Measurements from ENCODE around the gene WDR6.
"Not testable (repeated sequence)": the region's sequence is repeated elsewhere in the genome, so short reads cannot be mapped to it uniquely, and the experiment has no call there.

WDR6 gene

DNA sequence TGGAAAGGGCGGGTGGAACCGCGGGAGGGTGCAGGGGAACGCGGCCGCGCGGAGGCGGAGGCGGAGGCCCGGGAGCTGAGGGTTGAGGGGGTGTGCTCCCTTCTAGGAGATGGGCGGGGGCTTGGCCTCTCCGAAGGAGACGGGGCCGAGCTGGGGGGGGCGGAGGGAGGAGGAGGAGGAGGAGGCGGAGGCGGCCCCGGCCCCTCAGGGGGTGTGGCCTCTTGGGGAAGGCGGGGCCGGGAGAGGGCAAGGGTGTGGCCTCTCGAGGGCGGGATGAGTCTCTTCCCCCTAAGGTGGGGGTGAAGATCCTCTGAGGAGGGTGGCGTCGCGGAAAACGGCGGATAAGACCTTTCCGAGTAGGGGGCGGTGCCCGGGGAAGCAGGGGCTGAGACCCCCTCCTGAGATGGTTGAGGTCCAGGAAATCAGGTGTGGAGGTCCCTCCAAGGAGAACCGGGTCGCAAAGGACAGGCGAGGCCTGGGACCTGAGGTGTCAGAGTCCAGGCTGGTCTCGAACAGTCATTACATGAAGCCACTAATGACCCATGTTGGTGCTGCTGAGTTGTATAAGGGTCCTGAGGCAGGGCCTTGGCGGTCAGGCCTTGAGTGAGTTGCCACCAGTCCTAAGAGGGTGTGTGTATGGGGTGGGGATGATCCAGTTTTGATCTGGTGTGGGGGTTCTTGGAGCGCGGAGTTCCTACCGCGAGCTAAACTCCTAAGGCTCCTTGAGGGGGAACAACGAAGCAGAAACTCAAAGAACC lies 759 bp downstream of the WDR6 start:
- H3K9ac ChIP-seq (ENCODE audit: low read length) = peak overlapping the region; percentile 99
- peaks cover 33% of the 10 kb centered on the region for H3K79me2 ChIP-seq (ENCODE audit: insufficient read depth, low read length)
- no peaks in the 10 kb centered on the region for H3K27me3 ChIP-seq (ENCODE audit: low read length)
- no peaks in the 10 kb centered on the region for H3K9me2 ChIP-seq (replicated peaks; ENCODE audit: insufficient read depth, low read length)
- peak overlapping the region; percentile 88 for H3K4me2 ChIP-seq (ENCODE audit: low read depth, low read length, poor library complexity, severe bottlenecking)
- H3K27ac ChIP-seq (ENCODE audit: low read depth, low read length) = peak overlapping the region; percentile 82
- no peaks in the 10 kb centered on the region for H3K9me3 ChIP-seq (ENCODE audit: insufficient read depth, low read length)
- H4K20me1 ChIP-seq (ENCODE audit: low read depth, low read length) = peaks cover 6% of the 10 kb centered on the region; the same call in 1 of the 2 replicates
- H3K4me3 ChIP-seq (ENCODE audit: insufficient read depth, low read length, poor library complexity, severe bottlenecking) = peak overlapping the region; percentile 90
- TF ChIP-seq EZH2phosphoT487 (conservative IDR thresholded peaks at IDR 0.05; ENCODE audit: low read length) = no peak
- TF ChIP-seq, protein P1, sequence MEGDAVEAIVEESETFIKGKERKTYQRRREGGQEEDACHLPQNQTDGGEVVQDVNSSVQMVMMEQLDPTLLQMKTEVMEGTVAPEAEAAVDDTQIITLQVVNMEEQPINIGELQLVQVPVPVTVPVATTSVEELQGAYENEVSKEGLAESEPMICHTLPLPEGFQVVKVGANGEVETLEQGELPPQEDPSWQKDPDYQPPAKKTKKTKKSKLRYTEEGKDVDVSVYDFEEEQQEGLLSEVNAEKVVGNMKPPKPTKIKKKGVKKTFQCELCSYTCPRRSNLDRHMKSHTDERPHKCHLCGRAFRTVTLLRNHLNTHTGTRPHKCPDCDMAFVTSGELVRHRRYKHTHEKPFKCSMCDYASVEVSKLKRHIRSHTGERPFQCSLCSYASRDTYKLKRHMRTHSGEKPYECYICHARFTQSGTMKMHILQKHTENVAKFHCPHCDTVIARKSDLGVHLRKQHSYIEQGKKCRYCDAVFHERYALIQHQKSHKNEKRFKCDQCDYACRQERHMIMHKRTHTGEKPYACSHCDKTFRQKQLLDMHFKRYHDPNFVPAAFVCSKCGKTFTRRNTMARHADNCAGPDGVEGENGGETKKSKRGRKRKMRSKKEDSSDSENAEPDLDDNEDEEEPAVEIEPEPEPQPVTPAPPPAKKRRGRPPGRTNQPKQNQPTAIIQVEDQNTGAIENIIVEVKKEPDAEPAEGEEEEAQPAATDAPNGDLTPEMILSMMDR (IDR thresholded peaks at IDR 0.05; ENCODE audit: insufficient read depth, low read length, poor library complexity, severe bottlenecking) = peak; percentile 3
- H2AFZ ChIP-seq (ENCODE audit: low read depth, low read length, severe bottlenecking) = peak overlapping the region; percentile 82
- no peaks in the 10 kb centered on the region for H3K36me3 ChIP-seq (ENCODE audit: low read length)
- H3F3A ChIP-seq (ENCODE audit: insufficient read depth) = peaks cover 7% of the 10 kb centered on the region; the same call in 1 of the 2 replicates

DNA sequence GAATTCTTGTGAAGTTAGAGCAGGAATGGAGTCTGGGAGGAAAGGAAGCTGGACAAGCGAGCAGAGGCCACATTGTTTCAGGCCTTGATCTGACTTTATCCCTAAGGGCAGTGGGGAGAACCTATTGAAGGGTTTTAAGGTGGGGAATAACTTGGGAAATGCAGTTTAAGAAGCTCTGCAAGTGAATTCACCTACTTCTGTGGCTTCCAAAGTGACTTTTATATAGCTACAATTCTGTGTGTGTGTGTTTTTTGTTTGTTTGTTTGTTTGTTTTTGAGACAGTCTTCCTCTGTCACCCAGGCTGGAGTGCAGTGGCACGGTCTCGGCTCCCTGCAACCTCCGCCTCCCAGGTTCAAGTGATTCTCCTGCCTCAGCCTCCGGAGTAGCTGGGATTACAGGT lies 1.4 kb downstream of the WDR6 start:
- Histone ChIP-seq H3K9ac (ENCODE audit: low read length) (peak overlapping the region; percentile 99; the same call in 1 of the 2 replicates), H3K4me2 (ENCODE audit: low read depth, low read length, poor library complexity, severe bottlenecking) (peak overlapping the region; percentile 88), H3K27ac (ENCODE audit: low read depth, low read length) (peak overlapping the region; percentile 82; the same call in 1 of the 2 replicates), H3K79me2 (ENCODE audit: insufficient read depth, low read length) (peaks cover 33% of the 10 kb centered on the region)
- H4K20me1 ChIP-seq (ENCODE audit: low read depth, low read length); H3F3A ChIP-seq (ENCODE audit: insufficient read depth); H3K4me3 ChIP-seq (ENCODE audit: insufficient read depth, low read length, poor library complexity, severe bottlenecking); H3K9me2 ChIP-seq (replicated peaks; ENCODE audit: insufficient read depth, low read length); H3K9me3 ChIP-seq (ENCODE audit: insufficient read depth, low read length); H3K27me3 ChIP-seq (ENCODE audit: low read length); H2AFZ ChIP-seq (ENCODE audit: low read depth, low read length, severe bottlenecking); H3K36me3 ChIP-seq (ENCODE audit: low read length): not testable (repeated sequence)

DNA sequence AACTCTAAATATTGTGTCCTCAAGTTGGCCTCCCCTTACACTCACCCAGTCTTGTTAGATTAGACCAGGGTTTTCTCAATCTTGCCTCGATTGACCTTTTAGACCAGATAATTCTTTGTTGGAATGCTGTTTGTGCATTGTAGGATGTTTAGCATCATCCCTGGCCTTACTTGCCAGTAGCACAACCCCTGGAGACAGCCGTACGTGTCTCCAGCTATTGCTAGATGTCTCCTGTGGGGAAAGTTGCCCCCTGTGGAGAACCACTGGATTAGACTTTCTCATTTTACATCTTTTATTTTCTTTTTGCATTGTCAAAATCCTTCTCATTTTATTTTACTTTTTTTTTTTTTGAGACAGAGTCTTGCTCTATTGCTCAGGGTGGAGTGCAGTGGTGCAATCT lies 2.2 kb downstream of the WDR6 start:
- Histone ChIP-seq H3K79me2 (ENCODE audit: insufficient read depth, low read length) (peaks cover 33% of the 10 kb centered on the region), H3K36me3 (ENCODE audit: low read length) (no peaks in the 10 kb centered on the region), H4K20me1 (ENCODE audit: low read depth, low read length) (peaks cover 6% of the 10 kb centered on the region; the same call in 1 of the 2 replicates), H3K9me2 (replicated peaks; ENCODE audit: insufficient read depth, low read length) (no peaks in the 10 kb centered on the region), H3K4me2 (ENCODE audit: low read depth, low read length, poor library complexity, severe bottlenecking) (no peak overlapping the region), H3F3A (ENCODE audit: insufficient read depth) (peaks cover 7% of the 10 kb centered on the region; the same call in 1 of the 2 replicates), H2AFZ (ENCODE audit: low read depth, low read length, severe bottlenecking) (no peak overlapping the region), H3K9ac (ENCODE audit: low read length) (no peak overlapping the region), H3K4me3 (ENCODE audit: insufficient read depth, low read length, poor library complexity, severe bottlenecking) (no peak overlapping the region), H3K9me3 (ENCODE audit: insufficient read depth, low read length) (no peaks in the 10 kb centered on the region), H3K27me3 (ENCODE audit: low read length) (no peaks in the 10 kb centered on the region), H3K27ac (ENCODE audit: low read depth, low read length) (no peak overlapping the region)
- TF ChIP-seq EZH2phosphoT487 (conservative IDR thresholded peaks at IDR 0.05; ENCODE audit: low read length) = no peak
- TF ChIP-seq, protein P1 (IDR thresholded peaks at IDR 0.05; ENCODE audit: insufficient read depth, low read length, poor library complexity, severe bottlenecking) = no peak

DNA sequence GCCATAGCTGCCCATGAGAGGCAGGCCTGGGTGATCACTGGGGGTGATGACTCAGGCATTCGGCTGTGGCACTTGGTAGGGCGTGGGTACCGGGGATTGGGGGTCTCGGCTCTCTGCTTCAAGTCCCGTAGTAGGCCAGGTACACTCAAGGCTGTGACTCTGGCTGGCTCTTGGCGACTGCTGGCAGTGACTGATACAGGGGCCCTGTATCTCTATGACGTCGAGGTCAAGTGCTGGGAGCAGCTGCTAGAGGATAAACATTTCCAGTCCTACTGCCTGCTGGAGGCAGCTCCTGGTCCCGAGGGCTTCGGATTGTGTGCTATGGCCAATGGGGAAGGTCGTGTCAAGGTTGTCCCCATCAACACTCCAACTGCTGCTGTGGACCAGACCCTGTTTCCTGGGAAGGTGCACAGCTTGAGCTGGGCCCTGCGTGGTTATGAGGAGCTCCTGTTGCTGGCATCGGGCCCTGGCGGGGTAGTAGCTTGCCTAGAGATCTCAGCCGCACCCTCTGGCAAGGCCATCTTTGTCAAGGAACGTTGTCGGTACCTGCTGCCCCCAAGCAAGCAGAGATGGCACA lies 5.3 kb downstream of the WDR6 start:
- no peak overlapping the region for H3K4me2 ChIP-seq (ENCODE audit: low read depth, low read length, poor library complexity, severe bottlenecking)
- no peak overlapping the region for H3K4me3 ChIP-seq (ENCODE audit: insufficient read depth, low read length, poor library complexity, severe bottlenecking)
- H3K9me2 ChIP-seq (replicated peaks; ENCODE audit: insufficient read depth, low read length) = no peaks in the 10 kb centered on the region
- no peak for TF ChIP-seq EZH2phosphoT487 (conservative IDR thresholded peaks at IDR 0.05; ENCODE audit: low read length)
- TF ChIP-seq, protein P1 (IDR thresholded peaks at IDR 0.05; ENCODE audit: insufficient read depth, low read length, poor library complexity, severe bottlenecking) = no peak
- H3K9me3 ChIP-seq (ENCODE audit: insufficient read depth, low read length) = no peaks in the 10 kb centered on the region
- no peak overlapping the region for H3K9ac ChIP-seq (ENCODE audit: low read length)
- no peak overlapping the region for H2AFZ ChIP-seq (ENCODE audit: low read depth, low read length, severe bottlenecking)
- no peaks in the 10 kb centered on the region for H3K36me3 ChIP-seq (ENCODE audit: low read length)
- peaks cover 33% of the 10 kb centered on the region for H3K79me2 ChIP-seq (ENCODE audit: insufficient read depth, low read length)
- no peak overlapping the region for H3K27ac ChIP-seq (ENCODE audit: low read depth, low read length)
- peaks cover 14% of the 10 kb centered on the region for H3F3A ChIP-seq (ENCODE audit: insufficient read depth)
- peaks cover 6% of the 10 kb centered on the region; the same call in 1 of the 2 replicates for H4K20me1 ChIP-seq (ENCODE audit: low read depth, low read length)
- no peaks in the 10 kb centered on the region for H3K27me3 ChIP-seq (ENCODE audit: low read length)
